ENCODE measurements around the gene AKNA.

GRCh38 chr9:114341152-114341830 is 46.5 kb downstream of the AKNA start:
- TF ChIP-seq POLR2AphosphoS5 (IDR thresholded peaks at IDR 0.05) (no peak), CTCF (IDR thresholded peaks at IDR 0.05) (no peak), POLR2A (IDR thresholded peaks at IDR 0.05) (no peak), EP300 (IDR thresholded peaks at IDR 0.05) (no peak)
